Retinal pigment epithelial cell (primary cell): ENCODE data around the gene DPP6.

Experiments used
- DNase-seq: peaks from one replicate; pipeline ENCODE4 v3.0.0-alpha.2; 2010; ENCODE audit warnings: low read depth
- H3K4me3 ChIP-seq: 2 replicates; pipeline ENCODE4 v1.5.1; 2011; ENCODE audit warnings: mild to moderate bottlenecking, low read length, control low read depth, moderate library complexity
- CTCF ChIP-seq: conservative IDR thresholded peaks from 2 replicates; pipeline ENCODE4 v1.5.1; 2011; ENCODE audit warnings: low read depth, low read length, control low read depth, inconsistent platforms

DPP6 gene

GRCh38 chr7:154195266-154195665 lies 143.1 kb downstream of the DPP6 start:
- no peak for DNase-seq

GRCh38 chr7:154198481-154198880 lies 146.3 kb downstream of the DPP6 start:
- no peak for DNase-seq

More at GRCh38 chr7:154195266-154195665, 143.1 kb downstream of the DPP6 start:
- TF ChIP-seq CTCF: no peak
- H3K4me3 ChIP-seq: no peak overlapping the region

GRCh38 chr7:154200241-154200640 lies 148.0 kb downstream of the DPP6 start:
- TF ChIP-seq CTCF: no peak
- no peak for DNase-seq
- no peak overlapping the region for H3K4me3 ChIP-seq

More at GRCh38 chr7:154198481-154198880, 146.3 kb downstream of the DPP6 start:
- no peak overlapping the region for H3K4me3 ChIP-seq
- no peak for TF ChIP-seq CTCF

DNA sequence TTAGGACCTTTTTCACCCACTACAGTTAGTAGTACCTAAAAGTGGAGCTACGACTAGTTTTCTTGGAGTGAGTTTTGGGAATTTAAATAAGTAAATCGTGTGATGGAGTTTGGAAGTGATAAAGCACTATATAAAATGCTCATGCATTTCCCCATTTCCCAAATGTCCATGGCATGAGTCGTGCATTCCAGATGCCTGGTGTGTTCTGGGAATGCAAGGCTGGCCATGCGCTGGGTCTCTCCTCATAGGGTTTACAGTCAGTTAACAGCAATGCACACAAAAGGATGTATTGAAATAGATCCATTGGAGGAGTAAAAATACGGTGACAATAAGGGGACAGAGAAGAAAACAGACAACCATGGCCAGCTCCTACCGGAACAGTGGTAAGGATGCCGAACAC lies 149.8 kb downstream of the DPP6 start:
- H3K4me3 ChIP-seq: no peak overlapping the region
- no peak for TF ChIP-seq CTCF
- no peak for DNase-seq

DNA sequence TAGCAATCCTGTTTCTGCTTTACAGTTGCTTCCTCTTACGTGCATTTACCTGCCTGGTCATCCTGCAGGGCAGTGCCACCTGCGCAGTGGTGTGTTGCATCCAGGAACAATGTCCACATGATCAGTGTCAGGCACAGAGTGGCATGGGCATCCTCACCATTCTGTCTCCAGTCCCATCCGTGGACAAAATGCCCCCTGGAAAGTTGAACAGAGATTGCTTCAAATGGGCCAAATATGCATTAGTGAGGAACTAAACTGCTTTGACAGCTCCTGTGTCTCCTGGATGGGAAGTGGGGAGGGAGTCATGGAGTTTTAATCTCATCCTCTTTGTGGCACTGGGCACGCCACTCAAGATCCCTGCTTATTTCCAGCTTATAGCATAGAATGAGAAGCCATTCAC lies 151.8 kb downstream of the DPP6 start:
- H3K4me3 ChIP-seq: no peak overlapping the region
- TF ChIP-seq CTCF: no peak
- no peak for DNase-seq

GRCh38 chr7:154212861-154213260 lies 160.7 kb downstream of the DPP6 start:
- no peak for DNase-seq
- no peak for TF ChIP-seq CTCF
- H3K4me3 ChIP-seq: no peak overlapping the region

DNA sequence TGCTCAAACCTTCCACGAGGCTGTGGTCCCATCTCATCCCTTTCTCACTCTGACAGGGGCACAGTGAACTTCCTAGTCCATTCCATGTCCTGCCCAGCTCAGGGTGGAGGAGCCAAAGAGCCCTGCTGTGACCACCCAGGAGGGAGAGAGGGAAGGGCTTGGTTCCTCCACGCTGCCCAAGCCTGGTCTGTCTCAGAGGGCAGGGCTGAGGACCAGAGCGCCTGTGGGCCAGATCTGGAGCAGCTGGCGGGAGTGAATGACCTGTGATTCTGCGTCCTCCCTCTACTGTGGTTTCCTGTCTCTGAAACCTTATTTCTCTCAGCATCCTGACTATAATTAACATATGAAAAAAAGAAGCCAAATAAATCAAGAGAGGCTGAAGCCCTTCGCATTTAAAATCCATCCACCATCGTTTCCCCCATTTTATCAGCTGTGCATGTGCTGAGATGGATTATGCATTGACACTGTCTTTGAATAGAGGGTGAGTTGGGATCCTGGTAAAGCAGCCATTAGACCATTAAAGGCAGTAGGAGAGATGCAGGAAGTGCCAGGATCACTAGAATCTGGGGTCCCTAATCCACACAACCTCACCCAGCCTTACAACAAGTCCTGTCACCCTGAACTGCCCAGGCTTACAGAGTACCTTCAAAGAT lies 165.6 kb downstream of the DPP6 start:
- no peak for DNase-seq
- no peak for TF ChIP-seq CTCF
- H3K4me3 ChIP-seq: no peak overlapping the region
